ENCODE data around the gene ZNF419. TPM values are rescaled to one million over a fixed set of nuclear protein-coding genes. Genes with fewer than 3 reads are reported as not detected.

ZNF419 gene
- total RNA-seq, 1 donor from 2014 or later: 5.3 TPM

- H3K36me3 ChIP-seq: peaks cover 19 to 20% of the 10 kb centered on the region in 2 donors
- peaks cover 22 to 41% of the 10 kb centered on the region in 2 donors for H3K9me3 ChIP-seq
- H3K4me1 ChIP-seq: peaks cover 2 to 3% of the 10 kb centered on the region in 2 donors
- peak within 1 kb of the TSS; percentile 64 to 74 for H3K27ac ChIP-seq
- H3K27me3 ChIP-seq: no peaks in the 10 kb centered on the region
- intact Hi-C loops (cut with DNase I): loop anchor here (1.0 to 5.0 kb wide), 4 partner anchors 32 to 165 kb away; partner anchors contain the start of genes TRAPPC2B, ZNF416, ZNF419 and ZNF547
- peak within 1 kb of the TSS; percentile 81 to 85 for H3K4me3 ChIP-seq
- TF ChIP-seq CTCF (IDR thresholded peaks at IDR 0.05): no peak
- peak; percentile 63 to 94 for DNase-seq (ENCODE audit: low spot score in 2 of 2)
Measured at GRCh38 chr19:57527136-57527881, 39.8 kb downstream of the ZNF419 start, which contains the start of gene ZNF549. Gene ZNF549 (plus strand): TSS chr19:57527356. CDS start chr19:57527574, 218 bp downstream.

GRCh38 chr19:57537953-57538547 lies 50.5 kb downstream of the ZNF419 start:
- Histone ChIP-seq H3K4me3 (peak overlapping the region in 1 of 2 donors; percentile 4), H3K9me3 (peaks cover 98 to 100% of the 10 kb centered on the region in 2 donors), H3K27ac (no peak overlapping the region), H3K36me3 (peaks cover 85 to 100% of the 10 kb centered on the region in 2 donors), H3K4me1 (no peaks in the 10 kb centered on the region), H3K27me3 (no peaks in the 10 kb centered on the region)
- intact Hi-C loops (cut with DNase I): no loop called here
- TF ChIP-seq CTCF (IDR thresholded peaks at IDR 0.05): no peak
- DNase-seq (ENCODE audit: low spot score in 2 of 2): no peak

Other genes starting within 250 kb of the ZNF419 start
- gene ZNF805, start 247.1 kb upstream of the ZNF419 start, total RNA-seq: 22.8 TPM
- gene ZNF460, start 207.3 kb upstream of the ZNF419 start, total RNA-seq: 56.5 TPM
- 4.5 TPM for gene ZNF543, start 167.3 kb upstream of the ZNF419 start, total RNA-seq
- gene ZNF304, start 136.5 kb upstream of the ZNF419 start, total RNA-seq: 5.9 TPM
- gene TRAPPC2B, start 124.2 kb upstream of the ZNF419 start, total RNA-seq: 1.8 TPM
- gene ZNF547, start 124.2 kb upstream of the ZNF419 start, total RNA-seq: not detected
- 0.96 TPM for gene ZNF548, start 97.9 kb upstream of the ZNF419 start, total RNA-seq
- gene ZNF17, start 76.6 kb upstream of the ZNF419 start, total RNA-seq: 1.5 TPM
- 2.7 TPM for gene ZNF749, start 52.4 kb upstream of the ZNF419 start, total RNA-seq
- not detected for gene VN1R1, start 30.6 kb upstream of the ZNF419 start, total RNA-seq
- gene ZNF772, start 10.2 kb upstream of the ZNF419 start, total RNA-seq: 3.7 TPM
- not detected for gene ZNF773, start 12.2 kb downstream of the ZNF419 start, total RNA-seq
- gene ZNF549, start 39.6 kb downstream of the ZNF419 start, total RNA-seq: 2.2 TPM
- 22.7 TPM for gene ZNF550, start 72.1 kb downstream of the ZNF419 start, total RNA-seq
- gene ZNF416, start 91.2 kb downstream of the ZNF419 start, total RNA-seq: 2.7 TPM
- 0.53 TPM for gene ZIK1, start 96.4 kb downstream of the ZNF419 start, total RNA-seq
- 2.6 TPM for gene ZNF530, start 112.1 kb downstream of the ZNF419 start, total RNA-seq
- gene ZNF134, start 126.5 kb downstream of the ZNF419 start, total RNA-seq: 1.7 TPM
- gene ZNF211, start 145.4 kb downstream of the ZNF419 start, total RNA-seq: 9.9 TPM
- gene ZSCAN4, start 181.2 kb downstream of the ZNF419 start, total RNA-seq: not detected
- gene ZNF551, start 194.2 kb downstream of the ZNF419 start, total RNA-seq: 35.4 TPM
- 0.11 TPM for gene ZNF154, start 221.5 kb downstream of the ZNF419 start, total RNA-seq
- gene ZNF671, start 239.9 kb downstream of the ZNF419 start, total RNA-seq: 2.4 TPM